Measurements from ENCODE around the gene SH2D2A. TPM values are rescaled to one million over a fixed set of nuclear protein-coding genes. Genes with fewer than 3 reads are reported as not detected.

SH2D2A gene
- polyA plus RNA-seq, 1 of the 3 experiments (the other 2 are of a cell fraction), result not detected

- ChIA-PET CTCF (interaction anchor here (0.7 to 16.9 kb wide), 8 partner anchors 12 to 133 kb away, joined by 3 to 566 read pairs (median 84); partner anchors contain the start of genes INSRR, ISG20L2, METTL25B and NTRK1), POLR2A (interaction anchor here (1.2 kb wide), 1 partner anchor 66 kb away, joined by 4 read pairs; the partner anchor contains the start of gene NTRK1)
- Histone ChIP-seq H3K9me3 (no peaks in the 10 kb centered on the region), H3K9me2 (no peaks in the 10 kb centered on the region), H3K4me3 (ENCODE audit: low read depth in 2 of 2, low read length in 1 of 2) (no peak overlapping the region), H3K27me3 (ENCODE audit: insufficient read depth) (no peaks in the 10 kb centered on the region), H3K4me2 (no peak overlapping the region), H3K9ac (no peak overlapping the region), H3K4me1 (ENCODE audit: control insufficient read depth in 1 of 2, insufficient read depth in 2 of 2, low read depth in 1 of 2, low read length in 1 of 2) (peaks cover 0 to 33% of the 10 kb centered on the region in 2 experiments; a peak in 2 of 4 replicates), H3F3A (replicated peaks; ENCODE audit: insufficient read depth) (peaks cover 15% of the 10 kb centered on the region), H4K20me1 (ENCODE audit: insufficient read depth) (peaks cover 26% of the 10 kb centered on the region), H3K36me3 (replicated peaks in 1 of 2; ENCODE audit: control insufficient read depth in 1 of 2, insufficient read depth in 2 of 2, low read length in 1 of 2) (peaks cover 61 to 79% of the 10 kb centered on the region in 2 experiments), H2AFZ (ENCODE audit: low read depth) (no peak overlapping the region), H3K27ac (ENCODE audit: low read depth in 2 of 2, low read length in 1 of 2) (peak overlapping the region in 1 of 2 experiments; percentile 85; a peak in 2 of 4 replicates), H3K79me2 (ENCODE audit: insufficient read depth) (peaks cover 7% of the 10 kb centered on the region)
- 78% methylated on average over 7 of the region's 7 CpGs for WGBS (ENCODE audit: low lambda C conversion rate)
- DNase-seq, result no peak
- TF ChIP-seq SMC3 (IDR thresholded peaks at IDR 0.05; ENCODE audit: low read depth, low read length) (no peak), NRF1 (IDR thresholded peaks at IDR 0.05; ENCODE audit: low read depth, low read length) (no peak), RAD21 (IDR thresholded peaks at IDR 0.05; ENCODE audit: low read length) (no peak), YY1 (IDR thresholded peaks at IDR 0.05; ENCODE audit: low read depth) (no peak), TCF12 (IDR thresholded peaks at IDR 0.05) (no peak), TEAD4 (IDR thresholded peaks at IDR 0.05; ENCODE audit: borderline replicate concordance, insufficient read depth) (no peak), RXRA (IDR thresholded peaks at IDR 0.05; ENCODE audit: borderline replicate concordance, low read depth) (no peak), MAX (IDR thresholded peaks at IDR 0.05; ENCODE audit: low read depth) (no peak), EP300 (IDR thresholded peaks at IDR 0.05; ENCODE audit: borderline replicate concordance in 1 of 2, low read depth in 1 of 2, low read length in 1 of 2) (no peak), USF2 (IDR thresholded peaks at IDR 0.05; ENCODE audit: borderline replicate concordance, low read depth, low read length) (no peak), EZH2phosphoT487 (IDR thresholded peaks at IDR 0.05; ENCODE audit: borderline replicate concordance, low read depth) (no peak), IRF3 (IDR thresholded peaks at IDR 0.05; ENCODE audit: low read depth, low read length) (no peak), NFIC (IDR thresholded peaks at IDR 0.05; ENCODE audit: borderline replicate concordance) (no peak), TAF1 (IDR thresholded peaks at IDR 0.05; ENCODE audit: borderline replicate concordance, low read depth, low read length) (no peak), PBX3 (IDR thresholded peaks at IDR 0.05) (no peak), ZBTB33 (IDR thresholded peaks at IDR 0.05; ENCODE audit: borderline replicate concordance, low read depth) (no peak), JUND (IDR thresholded peaks at IDR 0.05) (no peak), CHD2 (IDR thresholded peaks at IDR 0.05; ENCODE audit: low read length, partially characterized antibody) (no peak)
Measured at GRCh38 chr1:156794506-156795373, 21.9 kb downstream of the SH2D2A start.
